ENCODE data around the gene RTL1.

The RTL1 gene

DNA sequence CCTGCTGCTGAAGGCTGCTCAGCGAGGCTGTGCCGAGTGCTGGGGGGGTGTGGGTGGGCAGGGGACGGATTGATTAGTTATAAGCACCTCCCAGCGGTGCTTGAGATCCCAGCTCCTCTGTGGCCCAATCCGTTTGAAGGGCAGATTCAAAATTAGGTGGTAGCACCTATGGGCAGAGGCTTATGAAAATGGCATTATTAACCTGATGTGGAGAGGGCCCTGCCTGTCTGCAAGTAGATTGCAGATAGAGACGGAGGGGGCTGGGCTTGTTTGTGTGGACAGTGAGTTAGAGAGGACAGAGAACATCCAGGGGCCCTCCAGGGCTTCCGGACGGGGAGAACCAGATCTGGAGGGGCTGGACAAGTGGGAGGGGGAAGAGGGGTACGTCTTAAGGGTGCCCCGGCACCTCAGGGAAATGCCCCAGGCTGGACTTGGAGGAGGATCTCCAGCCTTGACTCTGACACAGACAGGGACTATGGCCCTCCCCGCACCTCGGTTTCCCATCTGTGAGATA, at the start of gene RTL1:
Gene RTL1, minus strand, starts transcription at position 51 of the 514 bp plus-strand sequence. CDS start 18,934 bp downstream, outside the sequence.
- FAIRE-seq (no peak), DNase-seq (ENCODE audit: low spot score) (no peak)

DNA sequence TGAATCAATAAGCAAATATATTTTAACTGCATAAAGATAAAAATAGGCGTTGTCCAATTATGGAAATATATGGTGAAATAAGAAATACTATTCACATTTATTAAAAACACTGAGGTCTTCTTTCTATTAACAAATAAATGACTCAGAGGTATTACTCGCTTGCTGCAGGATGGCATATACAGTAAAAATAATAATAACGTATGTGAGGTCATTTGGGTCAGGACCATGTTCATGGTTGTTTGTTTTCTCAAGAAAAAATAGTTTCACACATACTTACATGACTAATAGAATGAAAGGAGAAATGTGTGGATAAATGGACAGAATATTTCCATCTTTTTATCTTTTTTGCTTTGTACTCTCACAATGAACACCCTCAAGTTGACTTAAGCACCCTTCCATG, 46.5 kb upstream of the RTL1 start:
- FAIRE-seq: no peak

DNA sequence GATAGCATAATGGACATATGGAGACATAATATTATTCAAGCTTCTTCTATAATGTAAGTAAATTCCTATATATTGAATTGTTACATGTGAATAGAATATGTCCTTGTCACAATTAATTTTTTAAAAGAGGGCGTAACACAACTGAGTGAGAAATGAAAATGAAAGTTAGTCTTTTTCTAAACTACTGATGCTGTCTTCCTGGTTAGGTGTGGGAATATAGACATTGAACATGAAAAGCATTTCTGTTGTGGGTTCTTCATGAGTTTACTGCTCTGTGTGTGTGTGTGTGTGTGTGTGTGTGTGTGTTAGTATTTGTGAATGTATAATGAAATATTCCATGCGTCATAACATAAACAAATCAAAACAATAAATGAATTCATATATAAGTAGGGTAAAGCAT, 40.5 kb upstream of the RTL1 start:
- DNase-seq (ENCODE audit: low spot score): no peak
- FAIRE-seq: no peak

More for the DNA sequence above, 46.5 kb upstream of the RTL1 start:
- no peak for DNase-seq (ENCODE audit: low spot score)

DNA sequence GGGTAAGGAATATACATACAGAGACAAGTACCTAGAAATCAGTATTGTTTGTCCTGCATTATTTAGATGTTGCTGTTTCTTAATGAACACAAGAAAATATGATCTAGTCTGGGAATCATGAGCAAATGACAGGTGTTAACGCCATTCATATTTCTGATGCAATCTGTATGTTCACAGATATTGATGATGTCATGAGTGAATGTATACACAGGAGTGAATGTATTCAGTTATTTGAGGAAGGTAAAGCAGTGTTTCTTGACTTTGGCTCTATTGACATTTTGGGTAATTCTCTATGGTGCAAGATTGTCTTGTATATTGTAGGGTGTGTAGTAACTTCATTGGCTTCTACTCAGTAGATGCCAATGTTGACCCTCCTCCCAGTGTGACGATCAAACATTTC, 26.7 kb upstream of the RTL1 start:
- no peak for DNase-seq (ENCODE audit: low spot score)
- no peak for FAIRE-seq

DNA sequence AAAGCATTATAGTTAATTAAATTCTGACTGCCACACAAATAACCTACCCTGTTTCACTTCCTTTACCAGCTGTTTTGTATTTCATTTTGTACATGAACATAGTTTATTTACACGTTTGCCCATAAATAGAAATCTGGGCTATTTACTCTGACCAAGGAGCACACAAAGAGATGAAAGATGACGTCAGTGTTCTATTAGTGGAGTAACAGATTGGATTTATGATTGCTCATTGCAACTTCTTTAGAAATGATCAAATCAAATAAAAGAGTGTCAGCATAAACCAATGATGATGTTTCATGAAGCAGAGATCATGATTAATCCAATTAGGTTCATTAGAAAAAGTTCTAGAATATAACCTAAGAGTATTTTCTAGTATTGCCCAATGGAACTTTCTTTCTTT, 12.0 kb upstream of the RTL1 start:
- DNase-seq (ENCODE audit: low spot score) (no peak), FAIRE-seq (no peak)

DNA sequence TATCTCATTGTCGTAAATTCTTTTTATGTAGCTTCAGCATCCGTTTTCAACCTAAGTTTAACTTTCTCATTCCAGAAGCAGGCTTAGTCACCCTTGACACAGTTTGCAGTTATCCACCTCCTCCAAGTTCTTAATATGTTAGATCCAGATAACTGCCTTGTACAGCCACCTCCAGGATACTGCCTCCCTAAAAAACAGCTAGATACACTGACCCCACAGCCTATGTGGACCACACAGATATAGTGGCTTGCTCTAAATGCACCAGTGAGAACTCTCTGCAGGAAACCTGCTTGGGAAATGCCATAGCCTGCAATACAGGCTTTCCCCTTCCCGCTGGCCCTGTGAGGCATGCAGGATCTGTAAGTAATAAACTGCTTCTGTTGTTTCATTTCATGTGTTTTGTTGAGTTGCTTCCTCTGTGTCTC, 11.1 kb upstream of the RTL1 start:
- FAIRE-seq (no peak), DNase-seq (ENCODE audit: low spot score) (no peak)

DNA sequence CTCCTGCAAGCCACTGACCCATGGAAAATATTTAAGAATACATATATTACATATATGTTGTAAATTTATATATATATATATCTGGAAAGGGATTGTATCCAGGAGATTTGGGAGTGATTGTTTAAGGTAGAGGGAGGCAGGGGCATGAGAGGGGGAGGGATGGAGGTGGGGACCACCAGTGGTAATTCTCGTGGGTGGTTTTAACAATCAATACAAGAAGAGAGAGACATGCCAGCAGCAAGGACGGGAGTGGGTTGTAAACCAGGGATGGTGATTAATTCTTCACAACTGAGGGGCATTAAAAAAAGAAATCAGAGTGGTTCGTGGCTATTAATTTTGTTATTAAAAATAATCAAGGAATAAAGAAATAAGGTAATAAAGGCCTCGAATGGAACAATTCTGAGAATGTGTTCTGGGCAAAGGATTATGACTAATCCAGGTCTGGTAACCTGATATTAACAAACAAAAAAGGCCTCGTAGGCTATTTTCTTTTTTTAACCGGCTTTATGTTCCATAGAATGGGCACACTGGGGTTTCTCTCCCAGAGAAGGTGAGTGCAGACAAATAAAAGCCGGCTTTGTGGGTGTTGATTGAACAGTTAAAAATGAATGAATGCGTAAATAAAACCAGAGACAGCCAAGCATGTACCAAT, 8.3 kb upstream of the RTL1 start:
- DNase-seq (ENCODE audit: low spot score): no peak
- FAIRE-seq: no peak

DNA sequence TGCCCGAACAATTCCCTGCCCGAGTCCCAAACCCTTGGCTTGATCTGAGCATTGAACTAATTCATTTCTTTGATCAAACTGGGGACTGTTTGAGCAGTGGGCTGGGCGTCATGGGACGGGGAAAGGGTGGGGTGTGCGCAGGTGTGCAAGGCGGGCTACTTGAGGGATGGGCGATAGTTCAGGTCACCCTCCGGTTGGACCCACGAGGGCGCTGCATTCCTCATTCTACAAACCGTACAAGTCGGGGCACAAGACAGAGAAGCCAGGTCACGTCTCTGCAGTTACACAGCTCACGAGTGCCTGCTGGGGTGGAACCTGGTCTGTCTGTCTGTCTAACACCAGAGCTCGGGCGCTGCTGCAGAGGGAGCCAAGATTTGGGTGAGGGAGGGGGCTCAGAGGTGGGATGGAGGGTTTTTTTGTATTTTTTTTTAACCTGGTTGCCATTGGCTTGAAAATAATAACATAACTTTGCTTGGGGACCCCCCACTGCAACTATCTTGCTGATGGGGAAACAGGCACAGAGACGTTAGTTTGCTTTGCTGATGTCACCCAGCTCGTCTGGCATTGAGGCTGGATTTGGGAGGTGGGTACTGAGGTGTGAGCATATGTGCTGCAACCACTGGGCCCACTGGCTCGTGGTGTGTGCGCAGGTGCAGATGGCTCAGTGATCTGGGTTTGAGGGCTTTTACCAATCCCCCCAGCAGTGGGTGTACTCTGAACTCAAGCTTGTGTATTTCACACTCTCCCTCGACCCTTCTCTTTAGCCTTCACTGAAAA, 7.6 kb upstream of the RTL1 start:
- no peak for FAIRE-seq
- no peak for DNase-seq (ENCODE audit: low spot score)

DNA sequence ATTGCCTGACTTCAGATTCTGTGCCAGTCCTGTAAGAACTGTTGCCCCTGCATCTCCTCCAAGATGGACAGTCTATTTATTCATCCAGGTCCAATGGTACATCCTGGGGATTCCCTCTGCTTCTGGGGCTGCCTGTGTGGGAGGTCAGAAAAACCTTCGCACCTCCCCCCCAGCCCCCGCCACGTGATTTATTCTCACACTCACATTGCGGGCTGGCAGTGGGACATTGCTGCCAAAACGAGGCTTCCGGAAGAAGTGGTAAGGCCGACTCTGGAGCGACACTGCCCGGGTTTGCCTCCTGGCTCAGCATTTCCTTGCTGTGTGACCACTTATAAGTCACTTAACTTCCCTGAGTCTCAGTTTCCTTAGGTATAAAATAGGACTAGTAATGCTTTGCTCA, 5.9 kb upstream of the RTL1 start:
- no peak for DNase-seq (ENCODE audit: low spot score)
- FAIRE-seq: no peak

DNA sequence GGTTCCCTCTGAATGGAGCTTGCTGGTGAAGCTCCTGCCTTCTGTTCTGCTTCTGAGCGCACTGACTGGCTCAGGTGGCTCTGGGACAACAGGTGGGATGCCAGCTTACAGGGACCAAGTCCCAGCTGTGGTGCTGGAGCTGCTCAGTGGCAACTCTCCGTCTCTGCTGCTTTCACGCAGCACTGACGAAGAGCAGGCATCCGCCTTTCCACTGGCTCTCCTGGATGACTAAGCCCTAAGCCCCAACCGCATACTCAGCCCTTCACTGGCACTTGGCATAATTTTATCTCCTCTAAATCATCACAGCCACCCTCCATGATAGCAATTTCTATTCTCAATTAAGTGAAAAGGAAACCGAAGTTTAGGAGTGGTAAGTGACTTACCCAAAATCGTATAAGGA, 3.7 kb upstream of the RTL1 start:
- no peak for DNase-seq (ENCODE audit: low spot score)
- FAIRE-seq: no peak

DNA sequence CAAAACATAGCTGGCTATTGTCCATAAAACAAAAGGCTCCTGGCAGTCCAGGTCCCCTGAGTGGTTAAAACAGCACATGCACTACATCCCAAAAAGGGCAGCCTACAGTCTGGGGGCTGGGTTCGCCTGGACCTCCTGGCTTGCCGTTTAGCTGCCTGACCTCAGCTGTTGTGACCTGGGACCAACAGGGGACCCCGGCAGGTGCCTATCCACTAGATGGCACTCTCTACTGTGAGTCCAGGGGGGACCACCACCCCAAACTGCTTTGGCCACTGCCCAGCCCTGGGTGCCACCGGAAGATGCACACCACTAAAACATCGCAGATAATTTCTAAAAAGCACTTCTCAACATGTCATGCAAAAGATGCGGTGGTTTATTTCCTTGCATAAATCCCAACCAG, 2.9 kb upstream of the RTL1 start:
- no peak for FAIRE-seq
- DNase-seq (ENCODE audit: low spot score): no peak

DNA sequence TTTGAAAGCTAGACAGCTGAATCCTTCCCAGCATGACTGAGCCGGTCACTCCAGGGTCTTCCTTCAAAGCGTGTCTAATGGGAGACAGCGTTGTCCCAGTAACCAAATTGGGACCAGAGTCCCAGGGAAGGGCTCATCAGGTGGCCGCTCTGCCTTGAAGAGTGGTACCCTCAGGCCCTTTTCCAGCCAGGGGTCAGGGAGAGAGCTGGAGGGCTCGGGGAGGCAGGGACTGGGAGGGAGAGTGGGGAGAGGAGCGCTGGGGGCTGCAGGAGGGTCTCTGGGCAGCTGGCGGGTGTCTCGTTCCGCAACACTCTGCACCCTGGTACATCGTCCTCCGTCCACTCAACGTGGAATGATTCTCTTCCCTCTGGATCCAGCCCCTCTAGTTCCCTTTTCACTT, 1.6 kb upstream of the RTL1 start:
- no peak for DNase-seq (ENCODE audit: low spot score)
- FAIRE-seq: no peak

DNA sequence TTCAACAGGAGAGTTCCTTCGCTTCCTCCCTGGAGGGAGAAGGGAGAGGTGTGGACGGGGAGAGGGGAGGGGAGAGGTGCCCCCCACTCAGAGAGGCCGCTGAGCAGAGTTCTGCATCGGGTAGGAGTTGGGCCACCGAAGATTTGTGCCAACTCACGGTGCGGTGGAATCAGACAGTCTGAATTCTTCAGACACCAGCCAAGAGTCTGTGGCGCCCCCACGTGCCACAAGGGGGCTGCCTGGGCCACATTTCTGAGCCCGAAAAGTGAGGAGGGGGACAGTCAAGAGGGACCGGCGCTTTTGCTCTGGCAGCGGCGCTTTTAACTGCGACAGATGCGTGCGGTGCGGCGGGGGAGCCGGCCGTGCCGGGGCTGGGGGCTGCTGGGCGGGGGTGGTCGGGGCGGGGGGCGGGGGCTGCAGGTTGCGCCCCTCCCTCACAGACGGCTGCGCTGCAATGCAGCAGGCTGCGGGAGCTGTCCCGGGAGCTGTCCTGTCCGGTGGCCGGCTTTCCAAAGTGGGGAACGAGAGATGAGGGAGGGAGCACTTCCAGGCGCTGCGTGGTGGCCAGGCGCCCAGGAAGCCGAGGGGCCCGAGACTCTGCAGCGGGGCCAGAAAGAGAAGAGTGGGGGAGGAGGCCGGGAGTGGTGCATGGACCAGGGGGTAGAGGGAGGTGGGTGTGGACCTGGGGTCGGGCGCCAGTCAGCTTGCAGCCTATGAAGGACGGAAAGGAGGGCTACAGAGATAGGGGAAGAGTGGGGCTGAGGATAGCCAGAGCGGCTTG, 975 bp upstream of the RTL1 start:
- DNase-seq (ENCODE audit: low spot score) (peak; percentile 25), FAIRE-seq (no peak)

DNA sequence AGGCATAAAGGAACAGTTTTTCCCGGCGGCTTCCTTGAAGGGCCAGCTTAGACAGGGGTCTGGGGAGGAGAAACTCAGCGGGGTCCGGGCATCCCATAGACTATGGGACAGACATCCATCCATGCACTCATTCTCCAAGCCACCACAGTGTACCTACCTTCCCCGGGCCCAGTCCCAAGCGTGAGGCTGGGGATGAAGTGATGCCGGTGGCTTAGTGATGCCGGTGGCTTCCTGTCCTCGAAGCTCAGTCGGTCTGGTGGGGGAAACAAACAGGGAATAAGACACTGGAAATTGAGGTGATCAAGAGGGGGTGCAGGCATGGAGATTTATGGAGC, 421 bp downstream of the RTL1 start:
- no peak for DNase-seq (ENCODE audit: low spot score)
- FAIRE-seq: no peak

DNA sequence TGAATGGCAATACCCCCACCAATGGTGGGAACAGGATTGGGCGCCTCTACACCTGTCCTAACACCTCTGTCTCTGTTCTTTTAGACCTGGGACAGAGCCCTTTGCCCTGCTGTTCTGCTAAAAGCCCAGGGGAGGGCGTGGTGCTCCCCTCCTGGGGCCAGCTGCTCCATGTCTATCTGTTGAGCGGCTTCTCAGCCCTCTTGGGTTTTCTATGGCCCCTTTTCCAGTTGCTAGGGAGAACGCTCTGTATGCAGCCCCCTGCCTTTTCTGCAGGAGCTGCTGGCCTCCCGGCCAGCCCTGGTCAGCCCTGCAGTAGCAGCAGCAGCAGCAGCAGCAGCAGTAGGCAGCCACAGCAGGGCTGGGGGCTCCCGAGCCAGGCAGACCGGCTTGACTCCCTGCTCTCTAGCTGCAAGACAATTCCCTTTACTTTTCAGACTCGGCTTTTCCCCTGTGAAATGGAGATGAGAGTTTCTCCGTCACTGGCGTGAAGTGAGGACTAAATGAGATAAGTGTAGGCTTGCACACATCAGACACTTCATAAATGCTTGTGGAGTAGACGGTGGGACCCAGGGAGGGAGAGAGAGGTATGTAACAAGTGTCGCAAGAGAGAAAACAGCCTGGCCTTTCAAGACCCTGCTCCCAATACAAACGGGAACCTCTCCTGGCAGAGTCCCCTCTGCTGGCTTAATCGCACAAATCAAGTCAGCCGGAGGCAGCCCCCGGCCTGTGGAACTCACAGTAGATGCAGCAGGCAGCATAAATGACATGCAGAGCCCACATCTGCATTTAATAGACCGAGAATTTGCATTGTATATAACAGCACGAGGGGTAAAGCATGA, 1.0 kb downstream of the RTL1 start:
- DNase-seq (ENCODE audit: low spot score) (no peak), FAIRE-seq (no peak)

DNA sequence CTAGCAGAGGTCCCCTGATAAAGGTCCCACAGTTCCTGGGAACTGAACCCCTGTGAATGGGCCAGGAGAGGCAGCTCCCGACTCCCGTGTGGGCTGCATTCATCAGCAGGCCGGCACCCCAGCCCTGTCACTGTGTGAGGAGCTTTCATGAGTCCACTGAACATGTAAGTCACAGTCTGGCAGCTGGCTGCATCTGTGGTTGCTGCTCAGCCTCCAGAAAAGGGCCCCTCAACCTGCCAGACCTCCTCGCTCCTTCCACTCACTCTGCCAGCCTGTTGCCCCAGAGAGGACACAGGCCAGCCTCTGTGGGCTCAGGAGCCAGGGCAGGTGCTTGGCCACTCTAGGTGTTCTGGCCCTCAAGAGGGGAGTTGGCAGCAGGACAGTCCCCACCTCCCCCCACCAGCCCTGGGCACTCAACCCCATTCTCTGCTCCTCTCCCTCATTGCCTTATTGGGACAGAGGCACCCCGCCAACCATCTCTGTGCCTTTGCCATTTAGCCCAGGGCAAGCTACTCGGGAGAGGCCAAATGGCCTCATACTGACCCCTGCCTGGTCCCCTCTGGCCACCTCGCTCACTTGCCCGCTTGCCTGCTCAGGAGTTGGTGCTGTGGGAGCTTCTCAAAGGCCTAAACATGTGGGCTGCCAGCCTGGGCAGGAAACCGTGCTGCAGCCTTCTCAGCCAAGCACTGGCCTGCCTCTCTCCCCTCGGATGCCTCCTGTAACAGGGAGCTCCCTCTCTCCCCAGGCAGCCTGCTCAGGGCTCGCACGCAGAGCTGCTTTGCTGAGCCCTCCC, 1.9 kb downstream of the RTL1 start:
- DNase-seq (ENCODE audit: low spot score) (no peak), FAIRE-seq (no peak)

DNA sequence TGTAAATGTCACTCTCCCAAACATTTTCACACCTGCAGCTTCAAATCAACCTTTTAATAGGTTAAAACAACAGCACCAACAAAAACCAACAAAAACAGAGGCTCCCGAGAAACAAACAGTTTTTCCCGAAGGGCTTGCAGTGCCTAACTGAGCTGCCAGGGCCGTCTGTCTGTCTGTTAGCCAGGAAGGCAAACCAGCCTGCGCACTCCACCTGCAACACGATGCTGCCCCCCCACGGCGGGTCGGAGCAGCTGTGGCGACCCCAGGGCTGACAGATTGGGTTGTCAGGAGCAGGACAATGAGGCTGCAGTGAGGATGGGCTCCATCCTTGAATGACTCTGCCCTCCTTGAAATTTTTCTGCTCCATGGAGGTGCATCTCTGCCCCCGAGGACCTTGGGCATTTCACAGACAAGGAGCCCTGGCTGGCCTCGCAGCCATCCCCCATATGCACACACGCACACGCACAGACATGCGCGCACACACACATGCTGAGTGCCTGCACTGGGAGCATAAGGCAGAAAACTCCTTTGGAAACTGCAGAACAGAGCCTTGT, 2.6 kb downstream of the RTL1 start:
- DNase-seq (ENCODE audit: low spot score) (peak; percentile 18), FAIRE-seq (no peak)

DNA sequence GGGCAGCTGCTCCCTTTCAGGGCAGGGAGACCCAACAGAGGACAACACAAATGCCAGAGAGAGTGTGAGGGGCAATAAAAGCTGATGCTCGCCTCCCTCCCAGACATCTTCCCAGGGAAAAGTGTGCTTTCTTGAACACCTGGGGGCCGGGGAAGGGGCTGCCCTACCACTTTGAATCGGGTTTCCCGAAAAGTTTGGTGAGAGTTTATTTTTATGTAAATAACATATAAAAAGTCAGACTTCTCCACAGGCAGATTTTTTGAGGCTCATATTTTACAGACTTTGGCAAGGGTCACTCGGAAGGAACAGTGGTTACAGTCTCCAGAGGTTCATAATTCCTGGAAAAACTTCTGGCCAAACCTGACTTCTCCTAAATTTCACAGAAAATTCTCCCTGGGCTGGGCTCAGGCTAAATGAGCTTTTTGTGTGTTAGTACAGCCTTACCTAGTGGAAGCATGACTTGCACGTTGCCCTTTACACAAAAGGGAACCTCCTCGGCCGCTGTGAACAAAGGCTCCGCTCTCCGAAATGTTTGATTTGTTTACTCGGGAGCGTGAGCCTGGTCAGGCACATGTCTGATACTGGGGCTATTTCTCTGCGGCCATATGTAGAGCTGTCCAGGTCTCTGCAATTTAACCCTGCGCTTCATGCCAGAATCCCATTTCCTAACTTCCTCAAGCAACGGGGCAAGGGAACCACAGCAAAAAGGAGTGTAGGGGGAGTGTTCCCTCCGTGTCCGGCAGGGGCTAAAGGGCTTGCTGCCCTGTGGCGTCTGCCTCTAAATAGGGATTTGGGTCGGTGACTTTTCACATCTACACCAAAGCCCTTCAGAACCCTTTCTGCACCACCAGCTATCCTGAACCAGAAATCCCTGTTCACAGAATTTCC, 3.4 kb downstream of the RTL1 start:
- DNase-seq (ENCODE audit: low spot score): no peak
- FAIRE-seq: no peak
